SK-N-MC (cell line): Measurements from ENCODE around the gene KAT5.
"Not testable (repeated sequence)": the region's sequence is repeated elsewhere in the genome, so short reads cannot be mapped to it uniquely, and the experiment has no call there.

Experiments used
- DNase-seq: peaks from one replicate; pipeline ENCODE4 v3.0.0-alpha.2; 2011; ENCODE audit warnings: low read depth, low spot score
- H3K27ac ChIP-seq: fragments of 200-600 bp; sonication (generic); 2 replicates; pipeline ENCODE4 v1.5.1; 2016; ENCODE audit warnings: mixed run types
- H3K36me3 ChIP-seq: fragments of 200-600 bp; sonication (generic); 2 replicates; pipeline ENCODE4 v1.6.1; 2017; ENCODE audit warnings: antibody characterized with exemption, low read length, mixed read lengths; ENCODE audit not compliant: insufficient read depth
- H3K4me3 ChIP-seq: fragments of 200-600 bp; sonication (generic); 2 replicates; pipeline ENCODE4 v1.5.1; 2016
- H3K9ac ChIP-seq: fragments of 200-600 bp; sonication (generic); 2 replicates; pipeline ENCODE4 v1.8.0; 2017; ENCODE audit warnings: mixed run types, mixed read lengths; ENCODE audit not compliant: insufficient read length
- H3K9me3 ChIP-seq: fragments of 200-600 bp; sonication (generic); 2 replicates; pipeline ENCODE4 v1.6.1; 2017; ENCODE audit warnings: low read depth, mild to moderate bottlenecking, antibody characterized with exemption, low read length, moderate library complexity, mixed read lengths
- EZH2 ChIP-seq: fragments of 200-600 bp; sonication (generic); IDR thresholded peaks from one replicate; pipeline ENCODE4 v1.6.1; 2017; ENCODE audit warnings: antibody characterized with exemption
- FOXP2 ChIP-seq: optimal IDR thresholded peaks from 2 replicates; pipeline ENCODE3; 2011; ENCODE audit warnings: mild to moderate bottlenecking, moderate library complexity; ENCODE audit not compliant: insufficient read depth; ENCODE audit errors: extremely low read length, control extremely low read depth
- POLR2AphosphoS5 ChIP-seq: IDR thresholded peaks from 2 replicates; pipeline ENCODE4 v1.6.1; 2012; ENCODE audit warnings: mild to moderate bottlenecking, low read depth, low read length, borderline replicate concordance

The KAT5 gene

GRCh38 chr11:65711785-65712632 lies at the start of gene KAT5:
Gene KAT5, plus strand, starts transcription at chr11:65712252. Its CDS starts 16 bp downstream, at chr11:65712268.
- Histone ChIP-seq H3K27ac (peak within 1 kb of the TSS; percentile 98), H3K36me3 (peaks cover 39% of the 10 kb centered on the region), H3K9me3 (no peaks in the 10 kb centered on the region), H3K4me3 (peak within 1 kb of the TSS; percentile 94), H3K9ac (peak within 1 kb of the TSS; percentile 98)
- peak; percentile 79 for TF ChIP-seq POLR2AphosphoS5
- TF ChIP-seq FOXP2 = peak; percentile 84
- TF ChIP-seq EZH2 = no peak
- DNase-seq = peak; percentile 94

- H3K9me3 ChIP-seq = no peaks in the 10 kb centered on the region
- DNase-seq = no peak
- TF ChIP-seq POLR2AphosphoS5 (peak; percentile 81; the same call in 1 of the 2 replicates), FOXP2 (no peak)
- peak within 1 kb of the TSS; percentile 88 for H3K9ac ChIP-seq
- peaks cover 30% of the 10 kb centered on the region for H3K36me3 ChIP-seq
- H3K4me3 ChIP-seq = peak within 1 kb of the TSS; percentile 99
- peak within 1 kb of the TSS; percentile 68 for H3K27ac ChIP-seq
These were observed 49.0 kb upstream of the KAT5 start, which contains the start of gene RELA for GRCh38 chr11:65662799-65663638. Gene RELA, minus strand, starts transcription at chr11:65662916. Its CDS starts 84 bp downstream, at chr11:65662832.

- Histone ChIP-seq H3K9me3 (no peaks in the 10 kb centered on the region), H3K27ac (peak overlapping the region; percentile 67; the same call in 1 of the 2 replicates), H3K36me3 (peaks cover 23% of the 10 kb centered on the region), H3K9ac (peak overlapping the region; percentile 88), H3K4me3 (peak overlapping the region; percentile 99)
- TF ChIP-seq POLR2AphosphoS5 (no peak; the same call in 1 of the 2 replicates), FOXP2 (no peak), EZH2 (no peak)
- DNase-seq = no peak
These were observed 48.3 kb upstream of the KAT5 start for GRCh38 chr11:65663639-65664200.

GRCh38 chr11:65672180-65672860 lies 39.7 kb upstream of the KAT5 start:
- no peaks in the 10 kb centered on the region for H3K36me3 ChIP-seq
- no peak for TF ChIP-seq POLR2AphosphoS5
- TF ChIP-seq EZH2 = no peak
- no peak for TF ChIP-seq FOXP2
- no peak overlapping the region for H3K9ac ChIP-seq
- H3K9me3 ChIP-seq = no peaks in the 10 kb centered on the region
- no peak for DNase-seq
- no peak overlapping the region for H3K4me3 ChIP-seq
- no peak overlapping the region for H3K27ac ChIP-seq

GRCh38 chr11:65672982-65673381 lies 39.1 kb upstream of the KAT5 start:
- TF ChIP-seq FOXP2 = no peak
- TF ChIP-seq POLR2AphosphoS5 = no peak
- TF ChIP-seq EZH2 = no peak
- H3K36me3 ChIP-seq = no peaks in the 10 kb centered on the region
- no peak overlapping the region for H3K9ac ChIP-seq
- no peak for DNase-seq
- H3K4me3 ChIP-seq = no peak overlapping the region
- no peaks in the 10 kb centered on the region for H3K9me3 ChIP-seq
- H3K27ac ChIP-seq = no peak overlapping the region

GRCh38 chr11:65680192-65680743 lies 31.8 kb upstream of the KAT5 start:
- DNase-seq = no peak

GRCh38 chr11:65683480-65683879 lies 28.6 kb upstream of the KAT5 start:
- not testable (repeated sequence) for DNase-seq, H3K36me3 ChIP-seq, H3K4me3 ChIP-seq, H3K27ac ChIP-seq, H3K9ac ChIP-seq, H3K9me3 ChIP-seq

More at GRCh38 chr11:65680192-65680743, 31.8 kb upstream of the KAT5 start:
- no peaks in the 10 kb centered on the region for H3K9me3 ChIP-seq
- no peak overlapping the region for H3K4me3 ChIP-seq
- TF ChIP-seq POLR2AphosphoS5 (no peak), EZH2 (no peak), FOXP2 (no peak)
- H3K9ac ChIP-seq = no peak overlapping the region
- H3K36me3 ChIP-seq = no peaks in the 10 kb centered on the region
- no peak overlapping the region for H3K27ac ChIP-seq

GRCh38 chr11:65685981-65686380 lies 26.1 kb upstream of the KAT5 start:
- Histone ChIP-seq H3K4me3 (no peak overlapping the region), H3K9me3 (no peaks in the 10 kb centered on the region), H3K27ac (no peak overlapping the region), H3K9ac (no peak overlapping the region), H3K36me3 (no peaks in the 10 kb centered on the region)
- no peak for DNase-seq
- TF ChIP-seq EZH2 = no peak
- TF ChIP-seq FOXP2 = no peak
- no peak for TF ChIP-seq POLR2AphosphoS5

- H3K36me3 ChIP-seq, H3K9ac ChIP-seq, H3K27ac ChIP-seq, H3K9me3 ChIP-seq, H3K4me3 ChIP-seq, DNase-seq: not testable (repeated sequence)
These were observed 20.2 kb upstream of the KAT5 start for GRCh38 chr11:65691847-65692246.
